ENCODE data around the gene LDB3.

LDB3 gene

DNA sequence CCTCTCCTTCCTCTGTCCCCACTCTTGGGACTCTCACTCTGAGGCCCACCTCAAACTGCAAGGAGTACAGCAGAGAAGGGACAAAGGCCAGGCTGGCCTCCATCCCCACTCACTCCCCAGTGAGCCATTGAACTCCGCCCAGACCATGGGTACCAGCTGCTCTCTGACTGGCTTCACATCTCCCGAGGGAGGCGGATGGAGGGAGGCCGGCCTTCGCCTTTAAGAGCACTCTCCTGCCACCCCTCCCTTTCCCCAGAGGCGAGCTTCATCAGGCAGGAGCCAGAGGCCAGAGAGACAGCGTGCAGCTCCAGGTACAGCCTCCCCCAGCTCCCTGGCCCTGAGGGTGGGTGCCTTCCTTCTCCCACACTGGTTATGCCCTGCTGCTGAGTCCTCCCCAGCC lies 1.8 kb upstream of the LDB3 start:
- peak; percentile 77 for DNase-seq

DNA sequence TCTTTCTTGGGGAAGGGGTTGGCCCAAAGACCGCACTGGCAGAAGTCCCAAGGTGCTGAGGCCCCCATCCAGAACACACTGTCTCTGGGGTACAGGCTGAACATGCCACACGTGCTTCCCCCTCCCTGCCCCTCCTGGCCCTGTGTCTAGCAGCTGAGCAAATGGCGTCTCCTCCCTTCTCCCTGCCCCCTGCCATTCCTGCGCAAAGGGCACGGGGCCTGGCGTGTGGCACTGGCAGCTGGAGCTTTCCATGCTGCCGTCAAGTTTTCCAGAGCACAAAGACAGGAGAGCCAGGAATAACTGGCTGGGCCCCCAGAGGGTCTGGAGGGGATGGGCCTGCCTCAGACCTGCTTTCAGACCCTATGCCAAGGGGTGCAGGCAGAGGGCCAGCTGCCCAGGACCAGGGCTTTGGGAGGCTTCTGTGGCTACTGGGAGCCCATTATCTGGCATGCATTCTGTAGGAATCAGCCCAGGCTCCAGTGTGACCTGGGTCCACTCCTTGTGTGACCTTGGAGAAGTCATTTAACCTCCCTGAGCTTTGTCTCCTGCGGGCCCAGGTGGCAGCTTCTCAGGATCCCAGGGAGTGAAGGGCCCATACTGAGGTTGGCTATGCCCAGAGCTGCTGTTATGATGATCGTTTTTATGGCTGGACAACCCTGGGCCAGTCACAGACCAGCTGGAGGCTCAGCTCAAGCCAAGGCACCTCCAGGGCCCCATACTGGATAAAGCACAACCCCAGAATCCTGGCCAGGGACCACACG lies 710 bp upstream of the LDB3 start:
- DNase-seq, result no peak

DNA sequence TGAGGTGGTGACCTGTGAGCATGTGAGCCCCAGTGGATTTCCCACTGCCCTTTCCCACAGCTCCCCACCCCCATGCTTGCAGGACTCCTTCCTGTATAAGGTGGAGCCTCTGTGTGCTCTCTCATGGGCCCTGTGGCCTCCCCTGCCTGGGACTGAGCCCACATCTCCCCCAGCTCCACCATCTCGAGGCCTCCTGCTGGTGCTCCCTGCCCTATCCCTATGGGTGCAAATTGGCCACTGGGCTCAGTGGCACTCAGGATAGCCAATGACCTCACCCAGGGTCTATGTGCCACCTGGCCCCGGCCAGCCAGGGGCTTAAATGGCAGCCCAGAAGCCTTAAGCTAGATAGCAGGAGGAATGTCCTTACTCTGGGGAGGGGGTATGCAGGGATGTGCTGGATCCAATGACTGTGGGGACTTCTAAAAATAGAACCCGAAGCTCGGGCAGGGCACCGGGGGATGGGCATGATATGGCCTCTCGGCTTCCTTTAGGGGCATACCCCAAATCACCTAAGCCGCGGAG lies 2.0 kb downstream of the LDB3 start:
- DNase-seq, result no peak

DNA sequence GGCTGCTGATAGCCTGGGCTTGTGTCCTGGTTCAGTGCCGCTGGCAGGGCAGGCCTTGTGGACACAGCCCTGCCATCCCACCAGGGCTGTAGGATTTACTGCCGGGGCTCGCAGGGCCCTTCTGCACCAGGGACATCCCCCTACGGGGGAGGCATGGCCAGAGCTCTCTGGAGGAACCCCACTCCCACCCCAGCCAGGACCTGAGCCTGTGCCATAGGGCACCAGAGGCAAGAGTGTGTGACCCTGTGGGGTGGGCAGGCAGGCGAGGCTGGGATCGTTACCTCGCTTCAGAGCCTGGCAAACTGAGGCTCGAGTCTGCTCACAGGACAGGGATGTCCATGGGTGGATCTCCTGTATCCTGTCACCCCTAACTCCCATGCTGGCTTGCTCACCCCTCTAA lies 2.6 kb downstream of the LDB3 start:
- DNase-seq, result no peak

DNA sequence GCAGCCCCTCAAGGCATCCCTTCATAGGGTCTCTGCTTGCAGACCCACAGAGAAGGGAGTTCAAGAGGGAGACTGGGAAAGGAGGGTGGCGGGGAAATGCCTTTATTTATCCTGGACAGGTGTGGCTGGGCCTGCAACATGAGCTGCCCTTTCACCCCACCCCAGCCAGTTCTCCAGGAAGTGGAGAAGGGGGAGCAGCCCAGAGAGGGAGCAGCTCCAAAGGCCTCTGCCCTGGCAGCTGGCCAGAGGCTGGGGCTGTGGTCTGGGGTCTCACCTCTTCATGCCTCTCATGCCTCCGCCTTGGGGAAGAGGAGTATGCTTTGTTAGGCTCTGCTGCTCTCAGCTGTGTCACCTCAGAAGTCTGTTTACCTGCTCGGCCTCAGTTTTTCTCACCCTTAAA lies 3.1 kb downstream of the LDB3 start:
- DNase-seq, result peak; percentile 39

DNA sequence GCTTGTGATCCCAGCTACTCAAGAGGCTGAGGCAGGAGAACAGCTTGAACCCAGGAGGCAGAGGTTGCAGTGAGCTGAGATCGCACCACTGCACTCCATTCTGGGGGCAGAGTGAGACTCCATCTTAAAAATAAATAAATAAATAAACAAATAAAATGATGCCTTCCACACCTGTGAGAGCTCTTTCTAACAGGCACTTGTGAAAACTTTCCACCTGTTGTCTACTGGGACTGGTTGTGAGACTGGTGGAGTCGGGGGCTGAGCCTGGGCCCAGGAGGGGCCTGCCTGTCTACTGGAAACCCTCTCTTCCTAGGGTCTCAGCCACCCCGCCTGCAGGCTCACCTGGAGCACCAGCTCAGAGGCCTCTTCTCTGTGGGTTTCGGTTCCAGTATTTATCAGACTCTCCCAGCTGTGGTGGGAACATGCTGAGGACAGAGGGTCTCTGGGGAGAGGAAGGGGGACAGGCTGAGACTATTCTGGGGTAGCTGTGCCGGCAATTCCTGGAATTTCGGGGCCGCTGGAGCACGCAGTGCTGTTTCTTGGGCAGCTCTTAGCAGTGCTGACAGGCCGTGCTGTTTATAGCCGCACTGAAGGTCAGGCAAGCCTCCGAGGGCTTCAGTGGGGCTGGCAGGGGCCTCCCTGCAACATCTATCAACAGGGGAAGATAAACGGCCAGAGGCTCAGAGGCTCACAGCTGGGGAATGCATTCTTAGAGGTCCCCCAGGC lies 3.8 kb downstream of the LDB3 start:
- DNase-seq, result no peak

DNA sequence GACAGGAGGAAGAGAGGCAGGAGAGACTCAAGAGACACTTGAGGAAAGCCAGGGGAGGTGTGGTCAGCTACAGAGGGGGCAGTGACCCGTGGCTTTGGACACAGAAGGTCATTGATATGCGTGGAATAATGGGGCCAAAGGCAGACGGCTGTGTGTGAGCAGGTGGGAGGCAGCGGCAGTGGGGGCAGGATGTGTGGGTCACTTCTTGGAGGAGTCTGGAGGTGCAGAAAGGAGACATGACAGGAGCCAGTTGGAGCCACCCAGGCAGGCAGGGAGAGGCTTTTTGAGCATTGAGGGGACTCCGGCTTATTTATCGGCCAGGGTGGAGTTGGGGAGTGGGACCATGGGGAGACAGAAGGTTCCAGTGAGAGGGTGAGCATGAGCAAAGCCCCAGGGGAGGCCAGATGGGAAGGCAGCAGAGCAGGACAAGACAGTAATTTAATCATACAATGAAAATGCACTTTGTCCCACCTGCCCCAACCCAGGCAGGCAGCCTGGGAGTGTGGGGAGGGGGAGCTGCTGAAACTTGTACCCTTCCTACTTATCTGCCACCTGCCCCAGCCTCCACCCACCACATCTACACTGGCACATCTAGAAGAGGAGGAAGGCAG lies 5.0 kb downstream of the LDB3 start:
- no peak for DNase-seq

DNA sequence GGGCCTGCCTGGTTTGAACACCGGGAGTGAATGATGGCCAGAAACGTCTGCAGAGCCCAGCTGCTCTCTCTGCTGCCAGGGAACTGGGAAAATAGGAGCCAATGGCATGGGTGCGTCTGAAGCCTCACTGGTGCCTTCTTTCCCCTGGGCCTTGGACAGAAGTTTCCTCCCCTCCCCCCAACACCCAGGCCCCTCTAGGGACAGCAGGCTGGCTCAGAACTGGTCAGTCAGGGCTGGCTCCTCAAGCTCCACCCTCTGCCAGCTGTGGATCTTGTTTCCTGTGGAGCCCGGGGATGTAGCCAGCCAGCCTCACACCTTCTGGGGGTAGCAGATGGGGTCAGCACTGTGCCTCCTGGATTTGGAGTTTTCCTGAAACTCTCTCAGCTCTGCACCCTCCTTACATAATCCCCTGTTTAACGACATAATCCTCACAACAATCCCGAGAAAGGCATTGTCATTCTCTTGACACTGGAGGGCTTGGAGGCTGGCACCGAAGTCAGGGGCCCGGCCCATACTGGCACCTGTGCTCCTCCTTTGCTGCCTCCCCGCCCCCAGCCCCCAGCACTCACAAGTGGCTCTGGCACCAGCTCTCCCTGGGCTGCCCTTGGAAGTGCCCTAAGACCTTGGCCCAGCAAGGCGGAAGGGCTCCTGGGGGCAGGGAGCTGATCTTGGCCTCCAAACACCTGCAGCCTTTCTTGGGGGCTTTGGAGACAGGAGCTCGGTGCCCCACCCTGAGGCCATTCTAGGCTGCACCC lies 5.7 kb downstream of the LDB3 start:
- DNase-seq, result peak; percentile 40

DNA sequence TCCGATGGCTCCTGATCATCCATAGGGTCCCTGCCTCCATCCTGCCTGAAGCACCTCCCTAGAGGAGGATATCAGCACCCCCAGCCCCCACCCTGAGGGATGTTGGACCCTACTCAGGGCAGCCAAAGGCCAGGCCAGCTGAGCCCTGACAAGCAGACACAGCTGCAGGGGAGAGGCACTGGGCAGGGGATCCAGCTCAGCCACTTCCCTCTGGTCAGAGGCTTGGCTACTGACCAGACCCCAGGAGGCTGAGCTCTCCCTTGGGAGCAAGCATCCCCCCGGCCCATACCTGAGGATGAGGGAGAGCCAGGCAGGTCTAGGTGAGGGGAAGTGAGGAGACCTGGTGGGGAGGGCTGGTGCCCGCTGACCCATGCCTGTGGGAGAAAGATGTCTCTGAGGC lies 6.6 kb downstream of the LDB3 start:
- DNase-seq, result no peak

DNA sequence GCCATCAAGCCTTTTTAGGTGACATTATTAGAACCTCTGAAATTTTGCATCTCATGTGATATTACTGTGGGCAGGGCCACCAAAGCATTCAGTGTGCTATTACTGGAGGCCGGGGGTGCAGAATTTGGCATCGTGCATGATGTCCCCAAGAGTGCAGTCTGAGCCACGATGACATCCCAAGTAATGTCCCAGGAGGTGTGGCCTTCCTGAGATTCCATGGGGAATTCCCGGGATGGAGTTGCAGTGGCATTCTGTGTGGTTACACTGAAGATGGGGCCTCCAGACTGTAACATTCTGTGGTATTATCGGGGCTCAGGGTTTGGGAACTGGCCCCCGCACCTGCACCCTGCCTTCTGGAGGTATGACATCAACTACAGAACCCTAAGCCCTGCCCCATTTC lies 9.1 kb downstream of the LDB3 start:
- DNase-seq, result no peak

DNA sequence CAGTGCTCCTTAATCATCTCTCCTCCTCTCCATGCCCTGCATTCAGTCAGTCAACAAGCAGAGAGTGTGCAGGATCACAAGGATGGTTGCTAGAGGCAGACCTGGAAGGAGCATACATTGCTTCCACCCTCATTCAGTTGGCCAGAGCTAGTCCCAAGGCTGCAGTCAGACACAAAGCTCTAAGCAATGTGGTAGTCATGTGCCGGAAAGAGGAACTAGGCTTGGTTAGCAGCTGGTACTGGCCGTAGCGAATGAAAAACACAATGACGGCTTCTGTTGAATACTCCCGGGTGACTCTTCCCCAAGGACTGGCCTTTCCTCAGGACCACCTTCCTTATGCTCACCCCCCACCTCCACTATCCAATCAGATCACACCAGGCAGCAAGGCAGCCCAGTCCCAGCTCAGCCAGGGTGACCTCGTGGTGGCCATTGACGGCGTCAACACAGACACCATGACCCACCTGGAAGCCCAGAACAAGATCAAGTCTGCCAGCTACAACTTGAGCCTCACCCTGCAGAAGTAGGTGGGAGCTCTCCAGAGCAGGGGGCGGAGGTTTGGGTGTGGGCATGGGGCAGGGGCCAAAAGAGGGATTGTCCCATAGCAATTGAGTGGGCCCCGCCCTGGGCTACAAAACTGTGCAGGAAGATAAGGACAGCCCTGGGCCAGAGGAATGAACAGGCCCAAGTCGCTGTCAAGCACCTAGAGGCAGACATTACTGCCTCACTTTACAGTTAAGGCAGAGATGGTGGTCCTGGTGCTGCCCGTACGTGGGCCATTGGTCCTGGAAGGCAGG lies 10.9 kb downstream of the LDB3 start:
- no peak for DNase-seq

DNA sequence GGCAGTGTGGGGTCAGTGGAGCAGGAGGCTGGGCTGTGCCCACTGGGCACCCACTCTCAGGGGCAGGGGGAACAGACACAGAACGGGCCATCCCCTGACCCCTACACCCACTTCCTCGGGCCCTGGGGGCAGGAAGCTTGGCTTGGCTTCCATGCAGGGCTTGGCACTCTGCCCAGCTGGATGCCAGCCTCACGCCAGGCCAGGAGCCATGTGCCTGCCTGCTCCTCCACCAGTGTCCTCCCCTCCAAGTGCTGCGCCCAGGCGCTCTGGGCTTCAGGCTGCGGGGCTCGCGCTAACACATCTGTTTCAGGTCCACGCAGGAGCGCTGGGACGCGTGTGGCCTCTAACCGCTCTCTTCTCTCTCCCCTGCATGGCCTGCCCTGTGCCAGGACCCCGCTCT lies 12.7 kb downstream of the LDB3 start:
- DNase-seq, result no peak

DNA sequence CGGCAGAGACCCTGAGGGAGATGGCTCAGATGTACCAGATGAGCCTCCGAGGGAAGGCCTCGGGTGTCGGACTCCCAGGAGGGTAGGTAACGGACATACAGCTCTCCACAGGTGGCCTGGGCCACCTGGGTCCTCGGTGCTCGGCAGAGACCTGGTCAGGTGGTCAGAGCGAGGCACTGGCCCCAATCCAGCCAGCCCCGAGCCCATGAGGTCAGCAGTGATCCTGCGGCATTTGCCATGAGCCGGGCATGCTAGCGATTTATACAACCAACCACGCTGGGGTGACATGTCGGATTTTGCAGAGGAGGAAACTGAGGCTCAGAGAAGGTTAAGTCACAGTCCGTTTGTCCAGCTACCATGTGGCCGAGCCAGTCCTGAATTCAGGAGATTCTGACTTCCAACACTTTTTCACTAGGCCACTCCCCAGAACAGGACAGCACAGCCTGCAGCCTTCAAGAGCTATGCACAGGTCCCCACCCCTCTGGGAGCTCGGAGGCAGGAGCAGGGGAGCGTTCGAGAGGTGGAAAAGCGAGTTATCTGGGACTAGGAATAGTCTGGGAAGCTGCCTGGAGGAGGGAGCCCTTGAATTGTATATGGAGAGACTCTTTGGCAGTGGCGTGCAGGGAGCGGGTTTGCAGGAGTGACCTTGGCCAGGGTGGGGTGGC lies 13.5 kb downstream of the LDB3 start:
- no peak for DNase-seq

DNA sequence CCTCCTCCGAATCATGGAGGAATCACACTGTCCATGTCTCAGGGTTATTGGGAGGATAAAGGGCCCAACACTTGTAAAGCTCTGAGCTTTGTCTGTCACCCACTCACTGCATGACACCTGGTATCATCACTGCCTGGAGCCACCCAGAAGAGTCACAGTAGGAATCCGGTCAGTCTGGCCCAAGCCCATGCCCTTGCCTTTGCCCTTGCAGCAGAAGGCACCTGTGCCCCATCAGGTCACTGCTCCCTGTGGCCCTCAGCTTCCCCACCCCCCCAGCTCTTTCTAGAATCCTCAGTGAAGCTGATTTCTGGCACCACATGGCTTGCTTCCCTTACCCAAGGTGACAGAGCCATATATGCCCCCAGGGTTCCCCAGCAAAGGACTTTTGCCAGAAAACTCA lies 14.4 kb downstream of the LDB3 start:
- no peak for DNase-seq

DNA sequence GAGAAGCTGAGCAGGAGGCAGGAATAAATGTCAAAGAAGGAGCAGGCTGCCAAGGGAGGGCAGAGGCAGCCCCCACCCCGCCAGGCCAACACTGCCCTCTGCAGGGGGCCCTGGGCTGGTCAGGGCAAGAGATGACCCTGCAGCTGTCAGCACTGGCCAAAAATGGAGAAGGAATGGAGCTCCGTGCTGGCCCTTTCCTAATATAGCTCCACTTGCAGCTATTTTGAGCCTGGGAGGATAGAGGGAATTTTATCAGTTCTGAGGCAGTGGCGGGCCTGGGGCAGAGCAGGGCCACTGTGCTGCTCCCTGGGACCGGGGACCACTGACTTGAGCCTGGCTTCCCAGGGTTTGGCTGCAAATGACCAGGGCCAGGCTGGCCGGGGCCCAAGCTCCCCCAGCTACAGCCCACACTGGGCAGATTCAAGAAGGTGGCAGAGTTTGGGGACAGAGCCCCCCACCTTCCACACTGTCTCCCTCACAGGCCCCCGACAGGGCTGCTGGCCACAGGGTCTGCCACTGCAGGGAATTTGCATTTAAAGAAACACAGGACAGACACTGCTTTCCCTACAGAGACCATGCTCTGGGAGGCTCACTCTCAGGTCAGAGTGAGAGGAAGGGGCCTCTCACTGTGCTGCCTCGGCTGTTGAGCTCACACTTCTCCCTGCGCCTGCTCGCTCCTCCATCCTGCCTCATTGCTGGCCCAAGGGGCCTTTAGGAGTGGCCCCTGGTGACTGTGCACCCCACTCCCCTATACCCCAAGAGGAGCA lies 16.2 kb downstream of the LDB3 start:
- DNase-seq, result no peak

DNA sequence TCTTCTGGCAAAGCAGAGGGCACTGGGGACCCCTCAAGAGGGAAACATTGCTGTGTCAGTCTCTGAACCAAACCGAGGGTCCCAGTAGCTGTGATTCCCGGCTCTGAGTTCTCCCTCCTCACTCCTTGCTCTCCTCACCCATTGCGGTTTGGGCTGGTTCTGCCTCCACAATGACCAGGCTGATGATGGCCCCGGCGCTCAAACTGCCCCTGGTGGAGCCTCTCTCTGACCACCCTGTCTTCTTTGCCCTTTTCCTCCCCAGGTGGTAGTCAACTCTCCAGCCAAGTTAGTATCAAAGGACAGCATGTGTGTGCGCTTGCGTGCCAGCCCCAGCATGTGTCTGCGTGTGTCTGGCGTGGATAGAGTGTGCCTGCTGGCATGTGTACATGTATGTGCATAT lies 17.1 kb downstream of the LDB3 start:
- no peak for DNase-seq

DNA sequence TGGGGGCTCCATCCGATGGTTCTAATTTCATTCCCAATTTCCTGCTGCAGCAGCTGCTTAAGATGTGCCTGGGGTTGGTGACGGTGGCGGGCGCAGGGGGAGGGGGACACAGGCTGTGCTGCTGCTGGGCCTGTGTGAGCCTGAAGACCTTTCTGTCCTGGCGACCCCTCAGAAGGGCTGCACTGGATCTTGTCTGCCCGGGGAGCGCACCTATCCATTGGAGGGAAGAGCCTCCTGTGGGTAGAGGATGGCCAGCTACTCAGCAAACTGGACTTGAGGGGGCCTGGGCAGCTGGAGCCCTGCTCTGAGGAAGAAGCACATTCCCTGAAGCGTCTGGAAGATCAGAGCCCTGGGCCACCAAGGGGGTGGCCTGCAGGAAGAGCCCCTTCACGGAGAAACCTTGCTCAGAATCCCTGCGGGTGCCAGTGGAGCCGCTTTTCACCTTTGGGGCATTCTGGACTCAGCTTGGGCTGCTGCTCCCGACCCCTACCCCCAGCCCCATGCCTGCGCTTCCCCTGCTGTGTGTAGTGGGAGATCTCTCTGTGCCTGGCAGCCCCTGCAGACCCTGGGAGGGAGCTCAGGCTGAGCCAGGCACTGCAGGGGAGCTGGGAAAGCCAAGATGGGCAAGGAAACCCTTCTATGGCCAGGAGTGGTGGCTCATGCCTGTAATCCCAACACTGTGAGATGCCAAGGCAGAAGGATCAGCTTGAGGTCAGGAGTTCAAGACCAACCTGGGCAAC lies 17.8 kb downstream of the LDB3 start:
- DNase-seq, result no peak

DNA sequence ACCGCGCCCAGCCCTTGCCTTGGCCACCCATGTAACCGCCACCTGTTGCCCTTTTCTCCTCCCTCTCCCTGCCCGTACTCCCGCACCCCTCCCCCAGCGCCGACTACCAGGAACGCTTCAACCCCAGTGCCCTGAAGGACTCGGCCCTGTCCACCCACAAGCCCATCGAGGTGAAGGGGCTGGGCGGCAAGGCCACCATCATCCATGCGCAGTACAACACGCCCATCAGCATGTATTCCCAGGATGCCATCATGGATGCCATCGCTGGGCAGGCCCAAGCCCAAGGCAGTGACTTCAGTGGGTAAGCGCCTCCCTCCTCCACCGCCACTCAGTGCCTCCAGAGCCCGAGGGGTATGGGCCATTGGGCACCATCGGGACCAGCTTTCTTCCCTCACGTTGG lies 18.7 kb downstream of the LDB3 start:
- DNase-seq, result no peak

DNA sequence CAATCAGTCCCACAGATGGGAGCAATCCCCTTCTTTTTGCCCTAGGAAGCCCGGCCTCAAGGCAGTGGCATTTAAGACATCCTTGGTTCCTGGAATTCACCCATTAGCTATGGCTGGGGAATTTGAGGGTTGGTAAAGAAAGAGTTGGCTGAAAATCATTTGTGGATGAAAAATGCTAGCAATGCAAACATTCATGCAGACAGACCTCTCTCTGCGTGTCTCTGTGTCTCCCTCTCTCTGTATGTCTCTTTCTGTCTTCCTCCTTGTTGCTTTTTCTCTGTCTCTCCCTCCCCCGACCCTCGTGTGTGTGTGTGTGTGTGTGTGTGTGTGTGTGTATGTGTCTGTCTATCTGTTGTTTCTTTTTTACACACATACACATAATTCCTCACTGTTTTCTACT lies 19.4 kb downstream of the LDB3 start:
- no peak for DNase-seq

DNA sequence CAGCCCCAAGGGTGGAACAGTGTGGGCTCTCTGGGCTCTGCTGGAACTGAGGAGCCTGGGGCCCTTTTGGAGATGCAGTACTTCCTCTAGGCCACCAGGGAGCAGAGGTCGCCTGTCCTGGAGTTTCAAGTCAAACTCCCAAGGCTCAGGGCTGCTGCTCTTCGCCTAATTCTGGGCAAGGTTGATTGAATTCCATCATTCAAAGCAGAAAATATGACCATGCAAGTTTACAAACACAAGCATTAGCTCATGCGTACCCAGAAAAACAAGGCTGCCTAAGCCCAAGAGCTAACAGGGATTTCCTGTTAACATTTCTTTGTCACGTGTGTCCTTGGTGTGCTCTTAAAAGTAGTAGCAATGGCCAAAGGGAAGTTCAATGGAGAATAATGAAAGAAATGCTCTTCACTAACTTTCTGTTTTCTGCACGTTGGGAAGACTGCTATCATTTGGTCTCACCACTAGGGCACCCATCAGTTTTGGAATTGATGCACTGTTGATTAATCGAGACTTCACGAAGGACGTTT lies 20.1 kb downstream of the LDB3 start:
- no peak for DNase-seq
